ENCODE results near the gene SBF1.
"Not testable (repeated sequence)": the region's sequence is repeated elsewhere in the genome, so short reads cannot be mapped to it uniquely, and the experiment has no call there.

The SBF1 gene, protein sequence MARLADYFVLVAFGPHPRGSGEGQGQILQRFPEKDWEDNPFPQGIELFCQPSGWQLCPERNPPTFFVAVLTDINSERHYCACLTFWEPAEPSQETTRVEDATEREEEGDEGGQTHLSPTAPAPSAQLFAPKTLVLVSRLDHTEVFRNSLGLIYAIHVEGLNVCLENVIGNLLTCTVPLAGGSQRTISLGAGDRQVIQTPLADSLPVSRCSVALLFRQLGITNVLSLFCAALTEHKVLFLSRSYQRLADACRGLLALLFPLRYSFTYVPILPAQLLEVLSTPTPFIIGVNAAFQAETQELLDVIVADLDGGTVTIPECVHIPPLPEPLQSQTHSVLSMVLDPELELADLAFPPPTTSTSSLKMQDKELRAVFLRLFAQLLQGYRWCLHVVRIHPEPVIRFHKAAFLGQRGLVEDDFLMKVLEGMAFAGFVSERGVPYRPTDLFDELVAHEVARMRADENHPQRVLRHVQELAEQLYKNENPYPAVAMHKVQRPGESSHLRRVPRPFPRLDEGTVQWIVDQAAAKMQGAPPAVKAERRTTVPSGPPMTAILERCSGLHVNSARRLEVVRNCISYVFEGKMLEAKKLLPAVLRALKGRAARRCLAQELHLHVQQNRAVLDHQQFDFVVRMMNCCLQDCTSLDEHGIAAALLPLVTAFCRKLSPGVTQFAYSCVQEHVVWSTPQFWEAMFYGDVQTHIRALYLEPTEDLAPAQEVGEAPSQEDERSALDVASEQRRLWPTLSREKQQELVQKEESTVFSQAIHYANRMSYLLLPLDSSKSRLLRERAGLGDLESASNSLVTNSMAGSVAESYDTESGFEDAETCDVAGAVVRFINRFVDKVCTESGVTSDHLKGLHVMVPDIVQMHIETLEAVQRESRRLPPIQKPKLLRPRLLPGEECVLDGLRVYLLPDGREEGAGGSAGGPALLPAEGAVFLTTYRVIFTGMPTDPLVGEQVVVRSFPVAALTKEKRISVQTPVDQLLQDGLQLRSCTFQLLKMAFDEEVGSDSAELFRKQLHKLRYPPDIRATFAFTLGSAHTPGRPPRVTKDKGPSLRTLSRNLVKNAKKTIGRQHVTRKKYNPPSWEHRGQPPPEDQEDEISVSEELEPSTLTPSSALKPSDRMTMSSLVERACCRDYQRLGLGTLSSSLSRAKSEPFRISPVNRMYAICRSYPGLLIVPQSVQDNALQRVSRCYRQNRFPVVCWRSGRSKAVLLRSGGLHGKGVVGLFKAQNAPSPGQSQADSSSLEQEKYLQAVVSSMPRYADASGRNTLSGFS (N-terminal part only)

DNA sequence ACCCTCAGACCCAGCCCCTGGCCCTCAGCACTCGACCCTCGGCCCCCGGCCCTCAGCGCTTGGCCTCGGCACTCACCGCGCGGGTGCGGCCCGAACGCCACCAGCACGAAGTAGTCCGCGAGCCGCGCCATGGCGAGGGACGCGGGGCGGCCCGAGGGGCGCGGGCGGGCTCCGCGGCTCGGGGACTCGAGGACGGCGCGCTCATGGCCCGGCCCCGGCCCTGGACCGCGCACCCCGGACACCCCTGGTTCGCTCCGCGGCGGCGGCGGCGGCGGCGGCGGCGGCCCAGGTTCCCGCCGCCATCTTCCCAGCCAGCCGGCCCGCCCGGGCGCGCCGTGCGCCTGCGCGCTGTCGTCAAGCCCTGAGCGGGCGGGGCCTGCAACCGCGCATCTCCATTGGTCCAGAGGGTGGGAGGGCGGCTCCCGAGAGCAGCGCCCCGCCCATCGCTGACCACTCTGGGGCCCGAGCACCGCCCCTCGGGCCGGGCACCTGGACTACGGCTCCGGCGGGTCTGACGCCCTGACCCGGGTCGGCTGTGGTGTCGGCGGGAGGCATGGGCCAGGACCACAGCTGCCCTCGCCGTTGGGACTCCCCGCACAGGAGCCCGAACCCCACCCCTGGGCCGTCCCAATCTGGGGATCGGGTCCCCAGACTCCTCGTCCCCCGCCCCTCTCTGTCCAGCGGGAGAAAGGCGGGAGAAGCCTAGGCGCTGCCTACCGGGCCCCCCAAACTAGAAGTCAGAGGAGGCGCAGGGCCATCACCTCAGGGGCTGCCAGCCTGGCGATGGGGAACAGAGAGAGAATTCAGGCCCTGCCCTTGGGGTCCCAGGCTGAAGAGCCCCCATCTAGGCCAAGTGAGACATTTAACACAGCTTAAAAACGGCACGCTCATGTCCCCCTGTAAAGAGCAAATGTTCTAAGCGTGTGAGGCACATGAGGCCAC is at the start of gene SBF1:
TSS of gene SBF1 (minus strand) at position 326 of the 942 bp plus-strand sequence. CDS start at position 131, 195 bp downstream.
- peak; percentile 83 to 93 for DNase-seq

DNA sequence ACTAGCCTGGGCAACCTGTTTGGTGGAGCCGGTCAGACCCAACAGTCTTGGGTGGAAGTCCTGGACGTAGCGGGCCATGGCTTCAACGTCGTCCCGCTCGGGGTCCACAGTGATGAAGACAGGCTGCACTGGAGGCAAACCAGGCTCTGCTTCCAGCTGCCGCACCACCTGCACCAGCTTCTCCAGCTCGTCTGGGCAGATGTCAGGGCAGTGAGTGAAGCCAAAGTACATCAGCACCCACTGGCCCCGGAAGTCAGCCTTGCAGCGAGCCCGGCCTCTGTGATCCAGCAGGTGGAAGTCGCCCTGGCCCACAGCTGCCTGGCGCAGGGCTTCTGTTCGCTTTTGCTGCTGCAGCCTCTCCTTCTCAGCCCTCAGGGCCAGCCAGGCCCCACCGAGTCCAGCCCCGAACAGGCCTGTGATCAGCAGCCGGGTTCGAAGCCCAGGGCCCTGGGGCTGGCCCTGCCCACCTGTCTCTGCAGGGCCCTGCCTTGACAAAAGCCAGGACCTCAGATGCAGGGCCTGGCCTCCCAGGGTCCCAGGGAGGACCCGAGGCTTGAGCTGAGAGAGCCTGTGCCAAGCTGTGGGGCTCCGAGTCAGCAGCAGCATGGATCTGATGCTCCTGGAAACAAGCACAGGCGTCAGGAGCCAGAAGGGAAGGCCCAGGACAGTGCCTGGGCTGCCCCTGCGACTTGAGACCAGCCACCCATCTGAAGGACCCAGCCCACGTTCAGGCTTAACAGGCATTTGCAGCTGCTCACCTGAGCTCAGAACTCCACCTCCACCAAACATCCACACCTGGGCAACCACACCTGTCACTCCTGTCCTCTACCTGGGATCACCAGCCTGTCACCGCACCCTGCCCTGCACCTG is 49.2 kb upstream of the SBF1 start:
- no peak for DNase-seq

DNA sequence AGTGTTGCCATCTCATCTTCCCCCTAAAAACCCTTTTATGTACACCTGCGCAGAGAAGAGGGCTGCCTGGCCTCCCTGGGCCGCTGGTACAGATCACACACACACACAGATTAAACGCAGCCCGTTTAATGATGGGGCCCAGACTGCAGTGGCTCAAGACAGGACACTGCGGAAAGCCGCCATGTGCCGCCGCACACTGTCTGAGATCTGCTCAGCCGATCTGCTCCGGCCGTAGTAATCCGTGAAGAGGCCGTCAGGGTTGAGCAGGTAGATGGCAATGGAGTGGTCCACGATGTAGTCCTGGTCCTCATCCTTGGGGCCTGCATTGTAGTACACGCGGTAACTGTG is 48.6 kb upstream of the SBF1 start:
- no peak for DNase-seq

DNA sequence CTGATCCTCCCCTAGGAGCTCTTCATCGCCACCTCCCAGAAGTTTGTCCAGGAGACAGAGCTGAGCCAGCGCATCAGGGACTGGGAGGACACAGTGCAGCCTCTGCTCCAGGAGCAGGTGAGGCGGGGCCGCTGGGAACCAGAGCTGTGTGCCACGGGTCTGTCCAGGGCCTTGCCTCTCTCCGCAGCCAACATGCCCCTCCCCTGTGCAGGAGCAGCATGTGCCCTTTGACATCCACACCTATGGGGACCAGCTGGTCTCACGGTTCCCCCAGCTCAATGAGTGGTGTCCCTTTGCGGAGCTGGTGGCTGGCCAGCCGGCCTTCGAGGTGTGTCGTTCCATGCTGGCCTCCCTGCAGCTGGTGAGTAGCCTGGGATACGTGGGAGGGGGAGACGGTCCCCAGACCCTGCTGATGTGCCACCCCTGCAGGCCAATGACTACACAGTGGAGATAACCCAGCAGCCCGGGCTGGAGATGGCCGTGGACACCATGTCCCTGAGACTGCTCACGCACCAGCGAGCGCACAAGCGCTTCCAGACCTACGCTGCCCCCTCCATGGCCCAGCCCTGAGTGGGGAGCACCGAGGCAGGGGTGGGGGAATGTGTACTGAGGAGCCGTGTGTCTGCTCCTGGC is 48.1 kb upstream of the SBF1 start:
- no peak for DNase-seq

DNA sequence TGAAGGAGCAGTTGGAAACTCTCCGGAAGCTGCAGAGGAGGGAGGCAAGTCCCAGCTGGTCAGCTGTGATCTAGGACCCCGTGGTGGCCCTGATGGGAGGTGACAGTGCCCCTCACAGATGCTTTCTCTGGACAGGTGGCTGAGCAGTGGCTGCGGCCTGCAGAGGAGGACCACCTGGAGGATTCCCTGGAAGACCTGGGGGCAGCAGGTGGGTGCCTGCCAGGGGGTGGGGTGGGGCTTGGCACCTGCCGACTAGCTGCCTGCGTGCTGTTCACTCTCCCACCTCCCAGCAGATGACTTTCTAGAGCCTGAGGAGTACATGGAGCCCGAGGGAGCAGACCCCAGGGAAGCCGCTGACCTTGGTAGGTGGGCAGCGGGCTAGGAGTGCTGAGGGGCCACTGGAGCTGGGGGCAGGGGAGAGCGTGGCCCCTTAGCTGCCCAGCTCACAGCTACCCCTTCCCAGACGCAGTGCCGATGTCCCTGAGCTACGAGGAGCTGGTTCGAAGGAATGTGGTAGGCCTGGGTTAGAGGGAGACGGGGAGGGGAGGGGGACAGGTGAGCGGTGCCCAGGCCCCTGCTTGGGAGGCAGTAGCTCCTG is 47.5 kb upstream of the SBF1 start:
- DNase-seq, result no peak

DNA sequence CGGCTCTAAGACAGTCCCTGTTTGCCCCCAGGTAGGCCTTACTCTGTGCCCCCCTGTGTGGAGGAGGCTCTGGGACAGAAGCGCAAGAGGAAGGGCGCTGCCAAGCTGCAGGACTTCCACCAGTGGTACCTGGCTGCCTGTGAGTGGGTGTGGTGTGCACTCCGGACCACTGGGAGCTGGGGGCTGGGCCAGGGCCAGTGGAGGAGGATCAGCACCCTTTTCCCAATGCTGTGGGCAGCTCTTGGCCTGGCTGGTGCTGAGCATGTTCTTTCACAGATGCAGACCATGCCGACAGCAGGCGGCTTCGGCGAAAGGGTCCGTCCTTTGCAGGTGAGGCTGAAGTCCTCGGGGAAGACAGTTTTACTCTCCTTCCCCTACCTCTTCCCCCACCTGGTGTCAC is 46.9 kb upstream of the SBF1 start:
- DNase-seq, result no peak

DNA sequence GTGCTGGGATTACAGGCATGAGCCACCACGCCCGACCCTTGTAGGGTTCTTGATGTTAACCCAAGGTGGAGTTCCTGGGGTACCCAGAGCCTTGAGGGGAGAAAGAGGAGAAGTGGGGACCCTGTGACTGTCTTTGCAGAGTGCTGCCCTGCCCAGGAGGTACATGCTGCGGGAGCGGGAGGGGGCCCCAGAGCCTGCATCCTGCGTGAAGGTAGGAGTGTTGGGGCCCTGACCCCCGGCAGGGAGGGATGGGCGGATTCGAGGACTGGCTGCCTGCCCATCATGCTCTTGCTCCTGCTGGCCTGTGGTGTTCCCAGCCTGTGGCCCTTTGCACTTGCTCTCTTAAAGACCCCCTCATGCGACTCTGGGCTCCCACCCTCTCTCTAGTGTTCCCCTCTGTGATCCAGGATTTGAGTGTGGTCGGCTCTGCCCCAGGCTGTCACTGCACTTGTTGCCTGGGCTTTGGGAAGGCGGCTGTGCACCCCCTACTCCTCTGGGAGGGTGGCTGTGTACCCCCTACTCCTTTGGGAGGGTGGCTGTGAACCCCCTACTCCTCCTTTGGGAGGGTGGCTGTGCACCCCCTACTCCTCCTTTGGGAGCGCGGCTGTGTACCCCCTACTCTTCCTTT is 46.1 kb upstream of the SBF1 start:
- DNase-seq, result no peak

DNA sequence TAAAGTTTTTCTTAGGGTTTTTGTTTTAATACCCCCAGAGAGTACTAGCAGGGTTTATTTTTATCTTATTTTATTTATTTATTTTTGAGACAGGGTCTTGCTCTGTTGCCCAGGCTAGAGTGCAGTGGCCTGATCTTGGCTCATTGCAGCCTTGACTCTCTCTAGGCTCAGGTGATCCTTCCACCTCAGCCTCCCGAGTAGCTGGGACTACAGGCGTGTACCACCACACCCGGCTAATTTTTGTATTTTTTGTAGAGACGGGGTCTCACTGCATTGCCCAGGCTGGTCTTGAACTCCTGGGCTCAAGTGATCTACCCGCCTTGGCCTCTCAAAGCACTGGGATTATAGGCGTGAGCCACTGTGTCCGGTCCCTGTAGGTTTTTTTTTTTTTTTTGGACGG is 45.3 kb upstream of the SBF1 start:
- DNase-seq, result not testable (repeated sequence)

DNA sequence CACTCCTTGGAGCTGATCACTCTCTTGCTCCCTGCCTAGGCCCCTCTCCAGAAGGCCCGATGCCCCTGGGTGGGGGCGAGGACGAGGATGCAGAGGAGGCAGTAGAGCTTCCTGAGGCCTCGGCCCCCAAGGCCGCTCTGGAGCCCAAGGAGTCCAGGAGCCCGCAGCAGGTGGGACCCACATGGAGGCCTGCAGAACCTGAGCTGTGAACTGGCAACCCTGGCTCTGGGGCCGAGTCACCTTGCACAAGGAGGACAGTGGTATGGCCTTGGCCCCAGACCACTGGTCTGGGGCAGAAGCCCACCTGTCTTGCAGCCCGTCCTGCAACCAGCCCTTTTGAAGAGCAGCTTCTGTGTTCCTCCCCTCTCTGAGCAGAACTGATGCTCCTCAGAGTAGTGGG is 44.3 kb upstream of the SBF1 start:
- DNase-seq, result no peak

DNA sequence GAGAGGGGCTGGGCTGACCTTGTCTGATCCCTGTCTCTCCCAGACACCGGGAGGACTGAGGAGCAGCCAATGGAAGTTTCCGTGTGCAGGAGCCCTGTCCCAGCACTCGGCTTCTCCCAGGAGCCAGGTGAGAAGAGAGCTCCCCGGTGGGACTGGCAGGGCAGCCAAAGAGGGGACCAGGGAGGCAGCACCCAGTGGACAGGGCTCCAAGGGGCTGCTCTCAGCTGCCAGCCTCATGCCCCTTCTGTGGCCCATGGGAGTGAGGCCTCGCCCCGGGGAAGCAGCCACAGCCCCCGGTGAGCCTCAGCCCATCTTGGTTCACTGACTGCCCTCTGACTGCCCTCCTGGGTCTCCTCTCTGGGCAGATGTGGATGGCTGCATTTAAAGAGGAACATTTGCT is 43.8 kb upstream of the SBF1 start:
- DNase-seq, result no peak

DNA sequence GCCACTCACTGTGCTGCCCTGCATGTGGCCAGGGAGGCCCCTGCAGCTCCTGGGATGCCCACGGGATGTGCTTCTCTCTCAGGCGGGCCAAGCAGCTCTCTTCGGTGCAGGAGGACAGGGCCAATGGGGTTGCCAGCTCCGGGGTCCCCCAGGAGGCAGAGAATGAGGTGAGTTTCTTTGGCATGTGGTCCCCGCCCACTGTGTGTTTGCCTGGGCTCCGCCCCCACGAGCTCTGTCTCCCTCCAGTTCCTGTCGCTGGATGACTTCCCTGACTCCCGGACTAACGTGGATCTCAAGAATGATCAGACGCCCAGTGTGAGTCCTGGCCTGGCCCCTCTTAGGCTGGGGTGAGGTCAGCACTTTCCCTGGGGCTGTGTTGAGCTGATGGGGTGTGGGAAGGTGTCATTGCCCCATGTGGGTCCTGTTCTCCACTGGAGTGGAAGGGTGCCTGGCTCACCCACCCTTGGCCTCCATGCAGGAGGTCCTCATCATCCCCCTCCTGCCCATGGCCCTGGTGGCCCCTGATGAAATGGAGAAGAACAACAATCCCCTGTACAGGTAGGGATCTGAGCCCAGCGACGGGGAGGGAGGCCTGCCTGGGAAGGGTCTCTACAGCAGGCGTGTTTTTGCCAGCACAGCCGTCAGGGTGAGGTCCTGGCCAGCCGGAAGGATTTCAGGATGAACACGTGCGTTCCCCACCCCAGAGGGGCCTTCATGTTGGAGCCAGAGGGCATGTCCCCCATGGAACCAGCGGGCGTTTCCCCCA is 42.8 kb upstream of the SBF1 start:
- DNase-seq, result no peak

DNA sequence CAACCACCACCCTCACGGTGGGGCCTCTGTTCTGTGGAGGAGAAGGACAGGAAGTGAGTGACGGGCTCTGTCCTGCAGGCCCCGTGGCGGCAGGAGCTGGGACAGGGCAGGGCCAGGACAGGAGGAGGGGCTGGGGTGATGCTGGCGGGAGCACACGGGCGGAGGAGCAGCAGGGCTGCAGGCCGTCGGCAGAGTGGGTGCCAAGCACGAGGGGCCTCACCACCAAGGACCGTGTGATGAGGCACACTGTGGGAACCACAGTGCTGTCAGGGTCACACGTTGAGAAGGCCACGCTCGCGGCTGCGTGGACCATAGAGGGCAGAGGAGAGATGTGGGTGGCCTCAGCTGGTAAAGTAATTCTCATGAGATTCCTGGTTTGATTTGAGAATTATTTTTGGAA is 42.1 kb upstream of the SBF1 start:
- DNase-seq, result no peak

DNA sequence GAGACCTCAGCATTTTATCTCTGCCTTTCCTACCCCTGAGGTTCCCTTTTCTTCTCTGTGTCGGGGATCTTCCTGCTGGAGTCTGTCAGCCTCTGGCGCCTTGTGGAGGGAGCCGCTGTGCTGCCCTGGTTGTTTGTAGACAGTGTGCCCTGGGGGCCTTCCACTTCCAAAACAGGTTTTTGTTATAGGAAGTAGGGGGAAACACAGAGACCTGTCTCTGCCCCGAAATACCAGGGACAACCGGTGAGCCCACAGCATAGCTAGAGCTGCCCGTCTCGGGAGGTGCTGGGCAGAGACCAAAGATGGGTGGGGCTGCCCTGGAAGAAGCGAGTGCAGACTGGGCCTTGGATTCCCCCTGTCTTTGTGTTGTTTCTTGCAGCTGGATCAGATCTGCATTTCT is 41.2 kb upstream of the SBF1 start:
- no peak for DNase-seq

DNA sequence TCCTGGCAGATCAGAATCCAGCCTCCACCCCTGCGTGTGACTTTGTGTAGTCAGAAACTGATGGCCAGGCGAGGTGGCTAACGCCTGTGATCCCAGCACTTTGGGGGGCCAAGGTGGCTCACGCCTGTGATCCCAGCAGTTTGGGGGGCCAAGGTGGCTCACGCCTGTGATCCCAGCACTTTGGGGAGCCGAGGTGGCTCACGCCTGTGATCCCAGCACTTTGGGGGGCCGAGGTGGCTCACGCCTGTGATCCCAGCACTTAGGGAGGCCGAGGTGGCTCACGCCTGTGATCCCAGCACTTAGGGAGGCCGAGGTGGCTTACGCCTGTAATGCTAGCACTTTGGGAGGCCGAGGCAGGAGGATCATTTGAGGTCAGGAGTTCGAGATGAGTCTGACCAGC is 38.3 kb upstream of the SBF1 start:
- DNase-seq, result no peak

DNA sequence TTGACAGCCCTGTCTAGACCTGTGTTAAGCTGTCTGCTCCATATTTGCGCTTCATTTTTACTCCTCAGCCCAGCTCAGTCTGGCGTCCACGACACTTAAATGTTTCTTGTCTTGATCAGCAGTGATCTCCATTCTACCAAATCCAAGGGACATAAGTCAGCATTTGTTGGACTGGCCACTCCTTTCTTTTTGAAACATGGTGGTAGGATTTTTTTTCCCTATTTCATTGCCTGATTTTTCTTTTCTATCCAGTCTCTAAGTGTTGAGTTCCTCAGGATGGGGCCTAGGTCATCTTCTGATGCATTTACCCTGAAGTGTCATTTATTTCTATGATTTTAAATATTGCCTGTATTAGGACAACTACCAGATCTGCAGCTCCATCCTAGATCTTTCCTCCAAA is 34.1 kb upstream of the SBF1 start:
- DNase-seq, result no peak

DNA sequence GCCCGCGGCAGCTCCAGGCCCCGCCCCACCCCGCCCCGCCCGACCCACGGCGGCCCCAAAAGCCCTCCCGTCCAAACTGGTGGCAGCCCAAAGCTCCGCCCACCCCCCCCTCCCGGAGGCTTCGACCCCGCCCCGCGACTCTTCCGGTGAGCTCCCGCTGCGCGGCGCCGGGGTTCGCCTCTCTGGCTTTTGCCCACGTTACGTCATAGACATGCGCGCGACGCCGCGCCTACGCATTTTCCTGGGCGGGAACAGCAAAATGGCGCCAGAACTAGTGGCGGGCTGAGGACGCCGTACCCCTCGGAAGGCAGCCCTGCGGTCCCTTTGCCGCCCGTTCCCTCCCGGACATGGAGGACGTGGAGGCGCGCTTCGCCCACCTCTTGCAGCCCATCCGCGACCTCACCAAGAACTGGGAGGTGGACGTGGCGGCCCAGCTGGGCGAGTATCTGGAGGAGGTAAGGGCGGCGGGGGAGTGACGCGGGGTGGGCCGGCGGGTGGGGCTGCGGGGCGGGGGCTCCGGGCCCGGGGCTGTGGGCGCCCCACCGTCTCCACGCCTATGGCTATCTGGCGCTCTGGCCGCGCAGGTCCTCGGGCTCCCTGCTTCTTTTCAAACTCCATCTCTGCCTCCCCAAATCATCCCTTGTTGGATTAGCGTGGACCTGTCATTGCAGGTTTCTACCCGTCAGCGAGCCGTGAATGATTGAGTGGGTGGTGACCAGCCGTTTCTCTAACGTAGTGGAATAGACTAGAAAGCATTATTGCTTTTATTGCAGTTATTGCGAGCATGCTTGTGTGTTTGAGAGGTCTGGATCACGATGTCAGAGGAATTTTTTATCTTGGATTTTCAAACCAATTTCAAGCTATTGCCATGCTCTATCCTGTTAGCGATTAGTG is 33.4 kb upstream of the SBF1 start, which contains the start of gene NCAPH2:
TSS of gene NCAPH2 (plus strand) at position 234 of the 894 bp plus-strand sequence. CDS start at position 348, 114 bp downstream.
- peak; percentile 96 to 99 for DNase-seq

DNA sequence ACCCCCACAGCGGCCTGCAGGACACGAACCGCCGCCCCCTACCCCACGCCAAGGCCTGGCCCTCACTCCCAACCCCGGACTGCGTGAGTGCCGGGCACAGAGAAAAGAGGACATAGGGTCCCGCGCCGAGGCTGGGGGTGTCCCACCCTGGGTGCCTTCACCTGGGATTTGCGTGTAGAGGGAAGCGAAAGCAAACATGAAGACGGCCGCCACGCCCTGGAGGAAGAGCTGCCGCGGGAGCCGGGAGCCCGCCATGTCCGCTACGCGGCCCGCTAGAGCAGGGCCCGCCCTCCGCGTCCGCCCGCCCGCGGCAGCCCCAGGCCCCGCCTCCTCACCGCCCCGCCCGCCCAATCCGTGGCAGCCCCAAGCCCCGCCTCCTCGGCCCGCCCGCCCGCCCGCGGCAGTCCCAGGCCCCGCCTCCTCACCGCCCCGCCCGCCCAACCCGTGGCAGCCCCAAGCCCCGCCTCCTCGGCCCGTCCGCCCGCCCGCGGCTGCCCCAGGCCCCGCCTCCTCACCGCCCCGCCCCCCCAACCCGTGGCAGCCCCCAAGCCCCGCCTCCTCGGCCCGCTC is 32.7 kb upstream of the SBF1 start, which contains the start of gene LMF2:
TSS of gene LMF2 (minus strand) at position 282 of the 570 bp plus-strand sequence. CDS start at position 255, 27 bp downstream.
- DNase-seq, result no peak
